Cardiac muscle cell (in vitro differentiated cells and primary cell): ENCODE results near the gene ARID1A. TPM values are rescaled to one million over a fixed set of nuclear protein-coding genes. Genes with fewer than 3 reads are reported as not detected.

Source experiments
- DNase-seq, 2 donors: peaks; one replicate each; pipeline versions ENCODE4 v3.0.0 to v3.0.0-alpha.2; 2010 to 2017; ENCODE audit warnings: low read depth in 1 of 2, low spot score in 1 of 2
- H3K27ac ChIP-seq: fragments of 200-600 bp; sonication (generic); 2 replicates; pipeline ENCODE4 v1.5.1; 2016
- H3K27me3 ChIP-seq: fragments of 200-600 bp; sonication (generic); 2 replicates; pipeline ENCODE4 v1.6.0; 2016; ENCODE audit warnings: control low read depth
- H3K36me3 ChIP-seq: fragments of 200-600 bp; sonication (generic); 2 replicates; pipeline ENCODE4 v1.5.1; 2016; ENCODE audit warnings: control low read depth
- H3K4me1 ChIP-seq: fragments of 200-600 bp; sonication (generic); 2 replicates; pipeline ENCODE4 v1.8.1; 2017; ENCODE audit warnings: low read depth, mild to moderate bottlenecking, mixed run types
- H3K4me3 ChIP-seq: fragments of 200-600 bp; sonication (generic); 2 replicates; pipeline ENCODE4 v1.5.1; 2016; ENCODE audit warnings: mild to moderate bottlenecking
- H3K9me3 ChIP-seq: fragments of 200-600 bp; sonication (generic); 2 replicates; pipeline ENCODE4 v1.5.1; 2017; ENCODE audit warnings: low read depth, mild to moderate bottlenecking, control low read depth
- polyA plus RNA-seq: library from polyadenylated mRNA; unstranded; fragments of >200 nt; fragmentation: Nextera tagmentation; extraction: Ambion mirVana; gene quantifications from 2 replicates; pipeline ENCODE4 v1.2.1, GENCODE V29; 2016
- total RNA-seq: library from RNA; depleted of rRNA; stranded (reverse); fragments of >200 nt; gene quantifications from 2 replicates; pipeline ENCODE4 v1.2.3, GENCODE V29; 2016
- TF ChIP-seq, protein P1 (sequence below): IDR thresholded peaks from 2 replicates; pipeline ENCODE4 v1.5.1; 2012; ENCODE audit warnings: low read depth, mild to moderate bottlenecking, low read length

The ARID1A gene
- total and polyA plus RNA-seq, 2 experiments from 2014 or later, result 28.5 to 93.3 TPM

DNA sequence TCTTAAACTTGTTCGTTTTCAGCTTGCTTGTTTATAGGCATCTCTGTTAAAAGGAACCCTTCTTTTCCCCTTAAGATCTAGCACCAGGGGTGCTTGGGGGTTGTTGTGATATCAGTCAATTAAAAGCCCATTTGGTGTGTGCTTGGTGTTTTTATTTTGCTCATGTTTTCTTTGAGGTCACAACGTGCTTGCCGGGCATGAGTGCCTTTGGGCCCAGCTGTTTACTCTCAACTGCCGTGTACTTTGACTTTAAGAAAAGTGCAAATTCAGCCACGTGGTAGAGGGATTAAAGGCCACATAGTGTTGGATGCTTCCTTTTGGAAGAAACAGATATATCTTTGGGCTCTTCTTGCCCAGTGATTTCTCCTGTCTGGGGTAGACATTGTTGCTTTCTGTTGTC, 10.5 kb downstream of the ARID1A start:
- Histone ChIP-seq H3K27me3 (no peaks in the 10 kb centered on the region), H3K9me3 (no peaks in the 10 kb centered on the region), H3K4me3 (no peak overlapping the region), H3K27ac (peak overlapping the region; percentile 51), H3K36me3 (peaks cover 3% of the 10 kb centered on the region), H3K4me1 (peaks cover 41% of the 10 kb centered on the region)
- TF ChIP-seq, protein P1, sequence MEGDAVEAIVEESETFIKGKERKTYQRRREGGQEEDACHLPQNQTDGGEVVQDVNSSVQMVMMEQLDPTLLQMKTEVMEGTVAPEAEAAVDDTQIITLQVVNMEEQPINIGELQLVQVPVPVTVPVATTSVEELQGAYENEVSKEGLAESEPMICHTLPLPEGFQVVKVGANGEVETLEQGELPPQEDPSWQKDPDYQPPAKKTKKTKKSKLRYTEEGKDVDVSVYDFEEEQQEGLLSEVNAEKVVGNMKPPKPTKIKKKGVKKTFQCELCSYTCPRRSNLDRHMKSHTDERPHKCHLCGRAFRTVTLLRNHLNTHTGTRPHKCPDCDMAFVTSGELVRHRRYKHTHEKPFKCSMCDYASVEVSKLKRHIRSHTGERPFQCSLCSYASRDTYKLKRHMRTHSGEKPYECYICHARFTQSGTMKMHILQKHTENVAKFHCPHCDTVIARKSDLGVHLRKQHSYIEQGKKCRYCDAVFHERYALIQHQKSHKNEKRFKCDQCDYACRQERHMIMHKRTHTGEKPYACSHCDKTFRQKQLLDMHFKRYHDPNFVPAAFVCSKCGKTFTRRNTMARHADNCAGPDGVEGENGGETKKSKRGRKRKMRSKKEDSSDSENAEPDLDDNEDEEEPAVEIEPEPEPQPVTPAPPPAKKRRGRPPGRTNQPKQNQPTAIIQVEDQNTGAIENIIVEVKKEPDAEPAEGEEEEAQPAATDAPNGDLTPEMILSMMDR, result no peak
- DNase-seq, result no peak

DNA sequence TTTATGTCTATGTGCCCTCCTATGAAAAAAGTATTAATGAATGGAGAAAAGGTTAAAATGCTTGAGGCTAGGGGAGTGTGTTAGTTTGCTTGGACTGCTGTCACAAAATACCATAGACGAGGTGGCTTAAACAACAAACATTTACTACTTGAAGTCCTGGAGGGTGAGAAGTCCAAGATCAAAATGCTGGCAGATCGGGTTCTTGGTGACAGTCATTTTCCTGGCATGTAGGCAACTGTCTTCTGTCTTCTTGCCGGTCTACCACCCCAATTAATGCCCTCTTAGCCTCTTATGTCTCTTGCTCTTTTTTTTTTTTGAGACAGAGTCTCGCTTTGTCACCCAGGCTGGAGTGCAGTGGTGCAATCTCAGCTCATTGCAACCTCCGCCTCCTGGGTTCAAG, 15.0 kb downstream of the ARID1A start:
- Histone ChIP-seq H3K27ac (no peak overlapping the region), H3K36me3 (peaks cover 3% of the 10 kb centered on the region), H3K4me3 (no peak overlapping the region), H3K9me3 (no peaks in the 10 kb centered on the region), H3K4me1 (peaks cover 17% of the 10 kb centered on the region), H3K27me3 (no peaks in the 10 kb centered on the region)
- TF ChIP-seq, protein P1, result no peak
- DNase-seq, result no peak

DNA sequence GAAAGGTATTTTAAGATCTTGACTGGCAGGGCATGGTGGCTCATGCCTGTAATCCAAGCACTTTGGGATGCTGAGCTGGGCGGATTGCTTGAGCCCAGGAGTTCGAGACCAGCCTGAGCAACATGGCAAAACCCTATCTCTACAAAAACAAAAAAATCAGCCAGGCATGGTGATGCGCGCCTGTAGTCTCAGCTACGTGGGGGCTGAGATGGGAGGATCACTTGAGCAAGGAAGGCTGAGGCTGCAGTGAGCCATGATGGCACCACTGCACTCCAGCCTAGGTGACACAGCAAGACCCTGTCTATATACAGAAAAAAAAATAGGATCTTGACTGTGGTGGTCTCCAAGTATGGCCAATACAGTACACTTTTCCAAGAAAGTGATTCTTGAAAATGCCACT, 16.0 kb downstream of the ARID1A start:
- TF ChIP-seq, protein P1, result no peak
- peak overlapping the region; percentile 32 for H3K27ac ChIP-seq
- peaks cover 3% of the 10 kb centered on the region for H3K36me3 ChIP-seq
- no peak for DNase-seq
- no peaks in the 10 kb centered on the region for H3K27me3 ChIP-seq
- H3K4me3 ChIP-seq, result no peak overlapping the region
- H3K4me1 ChIP-seq, result peaks cover 7% of the 10 kb centered on the region
- H3K9me3 ChIP-seq, result no peaks in the 10 kb centered on the region

GRCh38 chr1:26717017-26717491, 21.2 kb downstream of the ARID1A start:
- Histone ChIP-seq H3K27ac (peak overlapping the region; percentile 69), H3K27me3 (no peaks in the 10 kb centered on the region), H3K4me1 (peaks cover 22% of the 10 kb centered on the region), H3K36me3 (no peaks in the 10 kb centered on the region), H3K4me3 (no peak overlapping the region), H3K9me3 (no peaks in the 10 kb centered on the region)
- DNase-seq, result peak in 1 of 2 donors; percentile 79
- TF ChIP-seq, protein P1, result no peak

DNA sequence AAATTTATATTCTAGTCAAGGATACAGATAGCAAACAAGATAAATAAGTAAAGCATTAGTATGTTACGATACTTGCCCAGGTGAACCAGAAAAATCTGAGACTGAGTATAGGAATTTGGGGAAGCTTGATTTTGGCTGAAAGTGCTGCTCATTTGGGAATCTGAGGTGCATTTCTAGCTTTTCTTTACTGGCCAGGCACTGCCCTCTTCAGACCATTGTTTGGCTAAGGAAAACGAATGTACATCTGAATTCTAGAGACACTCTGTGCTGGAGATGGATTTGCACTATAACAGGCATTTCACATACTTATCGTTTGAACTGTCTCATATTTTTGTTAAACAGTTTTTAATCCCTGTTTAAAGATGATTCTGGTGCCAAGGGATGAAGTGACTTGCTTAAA, 23.4 kb downstream of the ARID1A start:
- H3K4me1 ChIP-seq, result peaks cover 32% of the 10 kb centered on the region
- no peak for DNase-seq
- TF ChIP-seq, protein P1, result no peak
- H3K27me3 ChIP-seq, result no peaks in the 10 kb centered on the region
- H3K4me3 ChIP-seq, result no peak overlapping the region
- H3K36me3 ChIP-seq, result no peaks in the 10 kb centered on the region
- no peaks in the 10 kb centered on the region for H3K9me3 ChIP-seq
- peak overlapping the region; percentile 1 for H3K27ac ChIP-seq
